Measurements from ENCODE around the gene HACD3.
"Not testable (repeated sequence)": the region's sequence is repeated elsewhere in the genome, so short reads cannot be mapped to it uniquely, and the experiment has no call there.

Gene HACD3, protein sequence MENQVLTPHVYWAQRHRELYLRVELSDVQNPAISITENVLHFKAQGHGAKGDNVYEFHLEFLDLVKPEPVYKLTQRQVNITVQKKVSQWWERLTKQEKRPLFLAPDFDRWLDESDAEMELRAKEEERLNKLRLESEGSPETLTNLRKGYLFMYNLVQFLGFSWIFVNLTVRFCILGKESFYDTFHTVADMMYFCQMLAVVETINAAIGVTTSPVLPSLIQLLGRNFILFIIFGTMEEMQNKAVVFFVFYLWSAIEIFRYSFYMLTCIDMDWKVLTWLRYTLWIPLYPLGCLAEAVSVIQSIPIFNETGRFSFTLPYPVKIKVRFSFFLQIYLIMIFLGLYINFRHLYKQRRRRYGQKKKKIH

GRCh38 chr15:65530318-65531111 lies at the start of gene HACD3:
TSS of gene HACD3 (plus strand) at chr15:65530463. CDS start at chr15:65530632, 169 bp downstream.
- peak; percentile 85 to 89 for DNase-seq

GRCh38 chr15:65484876-65485275 lies 45.4 kb upstream of the HACD3 start:
- DNase-seq, result no peak

DNA sequence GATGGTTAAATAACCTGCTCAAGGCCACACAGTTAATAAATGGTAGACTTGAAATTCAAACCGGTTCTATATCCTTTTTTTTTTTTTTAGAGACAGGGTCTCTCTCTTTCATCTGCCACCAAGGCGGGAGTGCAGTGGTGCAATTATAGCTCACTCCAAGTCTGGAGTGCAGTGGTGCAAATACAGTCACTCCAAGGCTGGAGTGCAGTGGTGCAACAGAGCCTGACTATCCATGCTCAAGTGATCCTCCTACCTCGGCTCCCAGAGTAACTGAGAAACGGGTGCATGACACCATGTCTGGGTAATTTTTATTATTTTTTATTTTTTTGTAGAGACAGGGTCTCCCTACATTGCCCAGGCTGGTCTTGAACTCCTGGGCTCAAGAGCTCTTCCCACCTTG lies 36.2 kb upstream of the HACD3 start:
- DNase-seq, result no peak

DNA sequence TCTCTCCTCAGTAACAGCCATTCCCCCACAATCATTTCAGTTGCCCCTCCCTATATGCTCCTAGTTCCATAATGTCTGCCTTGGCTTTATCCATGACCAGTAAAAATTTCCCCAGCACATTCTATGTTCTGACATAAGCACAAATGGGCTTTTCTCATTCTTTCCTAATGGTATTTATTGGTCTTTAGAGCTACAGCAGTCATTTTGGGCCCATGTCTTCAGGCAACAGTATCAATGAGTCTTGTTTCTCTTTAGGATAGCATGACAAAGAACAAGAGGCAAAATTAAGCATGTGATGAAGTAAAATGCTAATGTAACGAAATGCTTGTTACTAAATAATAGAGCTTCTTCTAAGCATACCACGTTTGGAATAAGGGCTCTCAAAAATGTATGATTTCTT lies 20.9 kb upstream of the HACD3 start:
- no peak for DNase-seq

DNA sequence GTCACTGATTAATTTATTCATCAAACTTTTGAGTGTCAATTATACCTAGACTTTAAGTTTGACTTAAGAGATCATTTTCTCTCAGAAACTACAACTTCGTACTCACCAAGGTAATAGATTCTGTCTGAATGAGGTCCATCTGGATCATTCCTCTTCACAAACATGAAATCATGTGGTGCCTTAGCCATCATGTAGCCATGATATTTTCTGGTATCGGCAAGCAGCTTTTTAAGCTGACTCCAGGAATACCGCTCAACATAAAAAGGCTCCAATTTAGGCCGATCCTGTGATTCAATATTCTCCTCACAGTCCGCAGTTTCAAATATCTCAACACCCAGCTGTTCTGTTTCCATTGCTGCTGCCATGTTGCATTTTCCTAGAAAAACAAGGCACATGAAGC lies 18.1 kb upstream of the HACD3 start:
- no peak for DNase-seq

DNA sequence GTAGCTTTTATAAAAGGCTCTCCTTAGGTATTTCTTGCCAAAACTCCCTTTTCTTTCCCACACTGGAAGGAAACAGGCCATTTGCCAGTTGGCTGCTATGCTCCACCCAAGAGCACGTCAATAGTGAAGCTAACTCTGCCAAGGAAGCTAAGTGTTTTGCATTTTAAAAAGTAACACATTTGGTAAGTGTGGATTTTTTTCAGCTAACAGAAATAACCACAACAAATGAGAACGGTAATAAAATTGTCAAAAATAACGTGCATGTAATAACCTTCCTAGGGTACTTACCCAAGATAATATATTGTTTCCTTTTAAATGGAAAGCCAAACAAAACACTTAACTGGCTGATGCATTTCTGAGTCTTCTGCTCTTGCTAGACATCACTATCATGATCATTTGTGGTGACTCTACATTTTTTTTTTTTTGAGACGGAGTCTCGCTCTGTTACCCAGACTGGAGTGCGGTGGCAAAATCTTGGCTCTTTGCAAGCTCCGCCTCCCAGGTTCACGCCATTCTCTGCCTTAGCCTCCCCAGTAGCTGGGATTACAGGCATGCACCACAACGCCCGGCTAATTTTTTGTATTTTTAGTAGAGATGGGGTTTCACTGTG lies 17.4 kb upstream of the HACD3 start:
- DNase-seq, result no peak

DNA sequence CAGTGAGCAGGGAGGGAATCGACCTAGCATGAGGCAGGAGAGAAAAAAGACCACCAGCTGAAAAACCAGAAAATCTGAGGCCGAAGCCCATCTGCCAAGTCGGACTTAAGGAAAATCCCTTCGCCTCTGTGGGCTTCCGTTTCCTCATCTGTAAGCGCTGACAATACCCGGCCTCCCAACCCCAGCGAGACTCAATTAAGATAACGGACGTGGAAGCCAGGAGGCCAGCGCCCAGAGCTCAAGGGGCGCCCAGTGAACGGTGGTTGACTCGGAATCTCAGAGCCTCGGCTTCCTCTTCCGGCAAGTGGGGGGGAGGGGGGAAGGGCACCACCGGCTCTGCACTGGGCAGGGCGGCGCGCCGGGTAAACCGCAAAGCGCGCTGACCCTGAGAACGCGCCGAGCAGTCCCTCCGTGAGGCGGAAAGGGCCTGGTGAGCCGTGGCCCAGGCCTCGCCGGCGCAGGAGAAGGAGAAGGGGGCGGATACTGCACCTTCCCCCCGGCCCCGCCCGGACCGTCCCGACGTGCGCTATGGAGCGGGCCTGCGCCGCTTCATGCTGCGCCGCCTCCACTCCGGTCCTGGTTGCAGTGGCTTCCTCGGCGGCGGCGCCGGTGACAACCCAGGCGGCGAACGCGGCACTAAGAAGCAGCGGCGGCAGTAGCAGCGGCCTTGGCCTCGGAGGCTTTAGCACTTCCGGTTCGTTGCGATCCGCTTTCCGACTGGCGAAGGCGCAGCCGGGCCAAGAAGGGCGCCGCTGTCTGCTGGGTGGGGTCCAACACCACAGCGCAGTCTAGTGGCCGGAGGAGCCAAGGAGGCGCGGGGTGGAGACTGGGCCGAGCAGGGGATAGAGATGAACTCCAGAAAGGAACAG lies 13.0 kb upstream of the HACD3 start, which contains the start of gene DPP8:
TSS of gene DPP8 (minus strand) at position 693 of the 869 bp plus-strand sequence. CDS start 5,136 bp downstream, outside the sequence.
- DNase-seq, result peak; percentile 91 to 95

GRCh38 chr15:65517866-65518207 lies 12.4 kb upstream of the HACD3 start:
- DNase-seq, result no peak

- peak in 1 of 2 experiments; percentile 23 for DNase-seq
These were observed 11.5 kb upstream of the HACD3 start for GRCh38 chr15:65518633-65519285.

DNA sequence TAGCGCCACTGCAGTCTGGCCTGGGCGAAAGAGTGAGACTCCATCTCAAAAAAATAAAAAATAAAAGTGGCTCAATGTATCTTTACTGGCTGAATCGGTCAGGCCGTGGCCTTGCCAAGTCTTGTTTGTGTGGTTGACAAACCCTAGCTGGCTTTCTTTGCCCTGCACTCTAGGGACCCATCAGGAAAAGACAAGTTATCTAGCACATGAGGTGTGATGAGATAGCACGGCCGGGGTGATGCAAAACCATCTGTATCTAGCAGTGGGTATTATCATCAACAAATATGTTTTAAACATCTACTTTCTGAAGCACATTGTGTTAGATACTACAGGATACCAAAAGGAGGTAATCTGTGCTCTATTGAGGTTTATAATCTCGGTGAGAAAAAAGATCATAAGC lies 8.9 kb upstream of the HACD3 start:
- no peak for DNase-seq

DNA sequence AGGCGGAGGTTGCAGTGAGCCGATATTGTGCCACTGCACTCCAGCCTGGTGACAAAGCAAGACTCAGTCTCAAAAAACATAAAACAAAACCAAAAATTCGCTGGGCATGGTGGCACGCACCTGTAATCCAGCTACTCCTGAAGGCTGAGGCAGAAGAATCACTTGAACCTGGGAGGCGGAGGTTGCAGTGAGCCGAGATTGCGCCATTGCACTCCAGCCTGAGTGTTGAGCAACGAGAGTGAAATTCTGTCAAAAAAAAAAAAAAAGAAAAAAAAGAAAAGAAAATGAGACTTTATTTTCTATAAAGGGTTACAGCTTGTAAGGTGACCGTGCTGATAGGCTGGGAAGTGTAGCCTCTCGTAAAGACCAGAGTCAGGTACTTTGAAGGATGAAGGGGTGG lies 6.0 kb upstream of the HACD3 start:
- DNase-seq, result no peak

GRCh38 chr15:65525622-65526021 lies 4.6 kb upstream of the HACD3 start:
- DNase-seq, result peak in 1 of 2 experiments; percentile 21

DNA sequence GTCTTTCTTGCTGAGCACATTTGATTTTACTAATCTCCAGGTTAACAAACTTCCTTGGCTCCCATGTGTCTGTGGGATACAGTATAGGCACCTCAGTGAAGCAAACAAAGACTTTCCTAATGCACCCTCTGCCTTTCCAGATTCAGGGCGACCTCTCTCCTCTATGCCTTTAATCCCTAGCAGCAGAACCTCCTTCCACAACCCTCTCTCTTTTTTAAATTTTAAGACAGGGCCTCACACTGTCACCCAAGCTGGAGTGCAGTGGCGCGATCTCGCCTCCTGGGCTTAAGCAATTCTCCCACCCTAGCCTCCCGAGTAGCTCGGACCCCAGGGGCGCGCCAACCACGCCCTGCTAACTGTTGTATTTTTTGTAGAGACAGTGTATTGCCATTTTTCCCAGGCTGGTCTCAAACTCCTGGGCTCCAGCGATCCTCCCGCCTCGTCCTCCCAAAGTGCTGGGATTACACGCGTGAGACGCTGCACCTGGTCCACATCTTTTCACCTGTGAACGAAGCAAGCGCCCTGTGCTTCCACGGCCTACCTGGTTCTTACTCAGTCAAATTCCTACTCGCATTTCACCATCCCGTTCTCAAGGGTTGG lies 1.7 kb upstream of the HACD3 start:
- DNase-seq, result no peak

DNA sequence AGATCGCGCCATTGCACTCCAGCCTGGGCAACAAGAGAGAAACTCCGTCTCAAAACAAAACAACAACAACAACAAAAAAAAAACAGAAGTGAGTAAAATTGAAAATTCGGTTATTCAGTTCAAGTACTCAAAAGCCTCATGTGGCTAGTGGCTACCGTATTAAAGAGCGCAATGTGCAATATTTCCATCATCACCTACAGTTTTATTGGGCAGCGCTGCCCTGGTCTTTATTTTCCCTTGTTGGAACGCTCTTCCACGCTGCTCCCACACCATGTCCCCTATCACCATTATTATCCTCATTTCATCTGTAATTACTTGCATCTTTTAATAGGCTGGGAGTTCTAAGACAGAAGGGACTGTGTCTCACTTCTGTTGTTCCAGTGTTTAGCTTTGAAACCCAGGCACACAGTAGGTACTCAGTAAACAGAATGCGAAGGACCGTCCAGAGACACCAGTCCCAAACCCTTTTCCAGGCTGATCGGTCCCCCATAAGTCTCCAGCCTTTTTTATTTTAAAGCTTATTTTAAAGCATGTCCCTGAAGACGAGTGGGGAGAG lies 423 bp upstream of the HACD3 start:
- no peak for DNase-seq

- DNase-seq, result no peak
These were observed 2.4 kb downstream of the HACD3 start for GRCh38 chr15:65532738-65533051.

DNA sequence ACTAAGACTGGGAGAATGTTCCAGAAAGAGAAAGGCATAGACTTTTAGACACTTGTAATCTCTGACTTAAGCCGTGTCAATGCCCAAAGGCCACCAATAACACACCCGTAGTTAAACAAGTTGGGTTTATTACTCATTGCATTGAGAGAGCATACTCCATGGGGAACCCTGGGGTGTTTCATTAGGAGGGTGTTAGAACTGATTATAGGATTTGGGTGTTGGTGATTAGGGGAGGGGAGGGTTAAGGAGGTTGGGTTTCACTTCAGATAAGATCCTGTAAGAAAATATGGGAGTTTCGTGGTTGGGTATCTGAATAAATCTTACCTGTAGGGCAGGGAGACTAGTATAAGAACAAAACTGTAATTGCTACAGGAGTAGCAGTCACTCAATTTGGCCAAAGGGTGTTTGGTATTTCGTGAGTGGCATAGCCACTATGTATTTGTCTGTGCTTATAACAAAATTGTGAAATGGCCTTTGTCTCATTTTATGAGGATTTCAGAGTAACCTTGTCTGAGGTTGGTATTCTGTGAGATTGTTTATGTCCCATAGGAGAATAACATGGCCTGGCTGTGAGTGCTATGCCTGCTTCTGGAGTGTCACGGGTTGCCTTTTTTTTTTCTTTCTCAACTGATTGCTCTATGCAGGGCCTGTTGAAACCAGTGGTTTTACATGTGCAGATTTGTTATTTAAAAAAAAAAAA lies 2.9 kb downstream of the HACD3 start:
- DNase-seq, result no peak

DNA sequence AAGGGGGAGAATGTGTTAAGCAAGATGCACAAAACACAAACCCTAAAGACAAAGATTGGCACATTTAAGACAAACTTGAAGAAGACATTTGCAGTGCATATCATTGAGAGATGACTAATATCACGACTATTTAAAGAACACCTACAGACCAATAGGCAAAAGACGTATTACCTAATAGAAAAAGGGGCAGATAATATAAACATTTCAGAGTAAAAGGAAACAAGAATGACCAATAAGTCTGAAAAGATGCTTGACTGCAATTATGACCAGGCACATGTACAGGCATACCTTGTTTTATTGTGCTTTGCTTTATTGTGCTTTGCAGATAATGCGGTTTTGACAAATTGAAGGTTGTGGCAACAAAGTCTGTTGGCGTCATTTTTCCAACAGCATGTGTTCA lies 4.9 kb downstream of the HACD3 start:
- DNase-seq, result no peak

GRCh38 chr15:65540314-65540713 lies 10.1 kb downstream of the HACD3 start:
- no peak for DNase-seq

DNA sequence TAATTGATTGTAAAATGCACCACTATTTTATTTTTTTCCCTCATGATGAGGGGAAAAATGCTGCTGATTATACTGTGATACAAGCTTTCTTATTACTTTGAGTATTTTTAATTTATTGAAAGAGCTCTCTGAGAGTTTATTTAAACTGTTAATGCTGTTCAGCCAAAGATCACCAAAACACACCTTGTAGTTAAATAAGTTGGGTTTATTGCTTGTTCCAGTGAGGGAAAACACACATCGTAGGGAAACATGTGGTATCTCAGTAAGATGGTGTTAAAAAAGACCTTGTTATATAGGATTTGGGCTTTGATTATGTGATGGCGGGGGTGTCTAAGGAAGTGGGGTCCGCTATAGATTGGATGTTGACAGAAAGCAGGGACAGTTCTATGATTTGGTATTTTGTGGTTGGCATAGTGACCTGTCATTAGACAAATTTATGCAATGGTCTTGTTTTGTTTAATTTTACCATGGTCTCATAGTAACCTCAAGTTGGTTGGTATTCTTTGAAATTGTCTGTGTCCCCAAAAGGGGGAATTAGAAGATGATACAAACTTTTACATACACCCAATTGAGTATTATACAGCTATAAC lies 11.1 kb downstream of the HACD3 start:
- DNase-seq, result no peak

DNA sequence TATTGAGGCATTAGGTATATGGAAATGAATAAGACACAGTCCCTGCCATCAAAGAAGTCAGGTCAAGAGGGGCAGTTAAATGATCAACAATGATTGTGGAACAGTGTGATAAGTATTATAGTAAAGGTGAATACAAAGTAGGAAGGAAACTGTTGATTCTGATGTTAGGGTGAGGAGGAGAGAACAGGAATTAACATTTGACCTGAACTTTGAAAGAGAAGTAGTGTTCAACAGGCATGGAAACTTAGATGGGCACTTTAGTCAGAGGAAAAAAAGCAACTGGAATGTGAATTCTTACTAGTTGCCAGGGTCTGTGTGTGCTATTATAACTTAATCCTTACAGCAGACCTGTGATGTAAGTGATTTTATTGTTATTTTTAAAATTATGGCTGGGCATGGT lies 17.6 kb downstream of the HACD3 start:
- DNase-seq, result no peak

- DNase-seq, result not testable (repeated sequence)
These were observed 19.0 kb downstream of the HACD3 start for GRCh38 chr15:65549288-65549687.
